Activated CD8-positive, alpha-beta memory T cell treated with anti-CD3 and anti-CD28 coated beads for 1 hour (primary cell): Measurements from ENCODE around the gene SCAF4.
"Not testable (repeated sequence)": the region's sequence is repeated elsewhere in the genome, so short reads cannot be mapped to it uniquely, and the experiment has no call there.

Experiments
- DNase-seq, 2 donors: peaks; one replicate each; pipeline ENCODE4 v3.0.0-alpha.2; 2020; ENCODE audit warnings: low read depth in 1 of 2; ENCODE audit errors: extremely low read depth in 1 of 2

Gene SCAF4

DNA sequence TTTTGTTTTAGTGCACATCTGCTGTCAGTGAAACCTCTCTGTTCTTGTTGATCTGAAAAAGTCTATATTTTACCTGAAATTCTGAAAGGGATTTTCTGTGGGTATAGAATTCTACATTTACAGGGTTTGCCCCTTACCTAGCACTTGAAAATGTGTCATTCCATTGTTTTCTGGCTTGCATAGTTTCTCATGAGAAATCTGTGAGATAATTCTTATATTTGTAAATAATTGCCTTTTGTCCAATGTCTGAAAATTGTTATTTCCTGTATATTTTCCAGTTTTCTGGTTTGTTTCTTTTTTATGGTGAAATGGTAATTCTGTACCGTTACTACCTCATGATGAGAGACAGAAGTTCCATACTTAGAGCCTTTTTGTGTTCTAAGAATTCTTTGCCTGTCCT lies 11.8 kb upstream of the SCAF4 start:
- no peak for DNase-seq

DNA sequence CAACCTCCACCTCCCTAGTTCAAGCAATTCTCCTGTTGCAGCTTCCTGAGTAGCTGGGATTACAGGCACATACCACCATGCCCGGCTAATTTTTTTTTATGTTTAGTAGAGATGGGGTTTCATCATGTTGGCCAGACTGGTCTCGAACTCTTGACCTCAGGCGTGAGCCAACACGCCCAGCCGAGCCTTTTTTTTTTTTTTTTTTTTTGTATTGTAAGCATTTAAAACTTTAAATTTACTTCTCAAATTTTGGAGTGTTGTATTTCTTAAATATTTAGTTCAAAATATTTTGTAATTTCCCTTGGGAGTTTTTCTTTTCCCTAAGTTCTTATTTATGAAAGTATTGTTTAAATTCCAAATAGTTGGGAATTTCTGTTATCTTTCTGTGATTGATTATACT lies 9.2 kb upstream of the SCAF4 start:
- DNase-seq: no peak

DNA sequence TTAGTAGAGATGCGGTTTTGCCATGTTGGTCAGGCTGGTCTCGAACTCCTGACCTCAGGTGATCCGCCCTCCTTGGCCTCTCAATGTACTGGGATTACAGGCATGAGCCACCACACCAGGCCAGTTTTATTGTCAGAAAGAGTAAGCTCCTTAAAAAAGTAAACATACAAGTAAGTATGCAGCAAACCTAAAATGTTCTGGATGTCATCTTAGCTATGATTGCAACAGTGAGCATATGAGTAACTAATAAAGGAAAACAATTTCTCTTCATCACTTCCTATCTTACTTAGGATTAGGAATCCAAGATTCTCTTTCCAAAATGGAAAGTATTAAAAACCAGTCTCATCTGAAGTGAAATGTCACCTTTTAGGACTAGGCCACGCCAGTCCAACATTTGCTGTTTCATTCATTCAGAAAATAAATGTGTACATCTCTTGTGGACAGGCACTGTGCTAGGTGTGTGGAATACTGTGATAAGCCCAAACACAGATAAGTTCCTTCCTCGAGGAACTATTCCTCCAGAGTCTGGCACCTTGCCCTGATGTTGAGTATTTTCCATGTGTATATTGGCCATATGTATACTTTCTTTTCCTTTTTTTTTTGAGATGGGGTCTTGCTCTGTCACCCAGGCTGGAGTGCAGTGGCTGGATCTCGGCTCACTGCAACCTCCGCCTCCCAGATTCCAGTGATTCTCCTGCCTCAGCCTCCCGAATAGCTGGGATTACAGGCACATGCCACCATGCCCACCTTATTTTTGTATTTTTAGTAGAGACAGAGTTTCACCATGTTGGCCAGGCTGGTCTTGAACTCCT lies 5.9 kb upstream of the SCAF4 start:
- DNase-seq: not testable (repeated sequence)

DNA sequence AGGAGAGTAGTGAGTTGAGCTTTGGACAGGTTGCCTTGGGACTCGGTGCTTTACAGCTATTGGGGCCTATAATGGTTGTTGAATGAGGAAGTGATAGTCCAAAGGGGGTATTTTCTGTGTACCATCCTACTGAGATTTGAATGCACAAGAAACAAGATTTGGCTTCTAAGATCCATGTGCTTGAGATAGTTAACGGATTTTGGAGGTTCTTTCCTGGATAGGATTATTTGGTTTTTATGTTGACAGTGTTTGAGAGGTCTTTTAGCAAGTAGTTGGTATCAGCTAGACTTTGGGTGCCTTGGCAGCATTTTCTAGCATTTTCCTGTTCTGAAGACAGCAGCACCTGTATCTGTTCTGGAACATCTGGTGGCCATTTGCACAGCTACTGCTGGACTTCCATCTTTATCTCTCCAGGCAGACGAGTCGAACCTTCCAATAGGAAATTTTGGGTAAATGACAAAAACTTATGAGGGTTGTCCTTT lies 3.6 kb upstream of the SCAF4 start:
- no peak for DNase-seq

DNA sequence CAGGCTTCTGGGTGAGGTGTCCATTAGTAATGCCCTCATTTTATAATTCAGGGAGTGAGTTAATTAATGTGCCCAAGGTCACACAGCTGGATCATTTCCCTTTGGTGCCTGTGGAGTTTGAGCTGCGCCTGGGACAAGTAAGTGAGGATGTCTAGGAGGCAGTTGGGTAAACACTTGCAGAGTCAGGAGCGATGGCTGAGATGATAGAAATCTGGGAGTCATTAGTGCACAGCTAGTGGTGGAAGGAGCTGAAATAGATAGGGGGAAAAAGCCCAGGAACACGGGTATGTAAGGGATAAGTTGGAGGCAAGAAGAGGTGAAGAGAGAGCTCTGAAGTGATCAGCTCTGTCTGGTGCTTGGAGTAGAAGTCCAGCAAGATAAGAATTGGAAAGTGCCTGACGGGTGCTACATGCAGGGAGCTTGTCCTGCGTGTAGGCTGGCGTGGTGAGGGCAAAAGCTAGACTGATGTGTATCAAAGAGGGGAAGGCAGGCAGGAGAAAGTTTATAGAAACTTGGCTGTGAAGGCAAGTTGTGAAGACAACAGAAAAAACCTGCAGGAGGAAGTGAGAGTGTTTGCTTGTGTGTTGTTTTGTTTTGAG lies 1.7 kb upstream of the SCAF4 start:
- no peak for DNase-seq

DNA sequence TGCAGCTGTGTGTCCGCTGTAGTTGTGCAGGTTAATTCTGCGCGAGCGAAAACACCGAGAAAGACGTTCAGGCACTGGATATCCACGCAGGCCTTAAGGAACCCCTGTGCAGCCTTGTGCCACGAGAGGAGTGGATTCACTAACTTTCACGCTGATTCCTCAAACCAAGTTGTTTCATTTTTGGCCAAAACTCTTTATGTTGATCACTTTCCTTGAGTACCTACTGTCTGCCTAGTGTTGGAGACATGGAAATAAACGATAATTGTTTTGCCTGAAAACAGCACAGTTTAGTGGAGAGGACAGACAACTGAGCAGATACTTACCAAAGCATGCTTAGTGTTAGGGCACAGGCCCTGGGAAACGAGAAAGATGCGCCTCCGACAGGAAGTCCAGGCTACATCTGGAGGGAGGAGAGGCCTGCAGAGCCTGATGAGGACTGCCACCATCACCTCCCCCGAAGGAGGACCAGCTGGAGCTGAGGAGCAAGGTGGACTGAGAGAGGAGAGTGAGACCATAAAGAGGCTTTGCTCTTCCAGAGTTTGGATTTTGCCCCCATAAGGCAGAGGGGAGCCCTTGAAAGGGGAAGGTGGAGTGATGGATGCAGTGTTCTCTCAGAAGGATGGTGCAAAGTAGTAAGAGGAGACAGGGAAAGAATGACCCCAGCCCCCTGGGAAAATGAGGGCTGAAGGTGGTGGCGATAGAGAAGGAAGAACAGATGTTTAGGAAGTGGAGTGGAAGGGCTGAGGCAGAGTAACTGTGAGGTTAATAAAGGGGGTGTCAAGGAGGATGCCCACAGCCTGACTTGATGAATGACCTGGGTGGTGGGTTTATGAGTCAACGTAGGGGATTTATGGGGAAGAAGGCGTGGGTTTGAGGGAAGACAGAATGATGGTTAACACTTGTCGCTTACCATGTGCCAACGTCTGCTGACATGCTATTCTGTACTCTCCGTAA lies 956 bp upstream of the SCAF4 start:
- DNase-seq: no peak

DNA sequence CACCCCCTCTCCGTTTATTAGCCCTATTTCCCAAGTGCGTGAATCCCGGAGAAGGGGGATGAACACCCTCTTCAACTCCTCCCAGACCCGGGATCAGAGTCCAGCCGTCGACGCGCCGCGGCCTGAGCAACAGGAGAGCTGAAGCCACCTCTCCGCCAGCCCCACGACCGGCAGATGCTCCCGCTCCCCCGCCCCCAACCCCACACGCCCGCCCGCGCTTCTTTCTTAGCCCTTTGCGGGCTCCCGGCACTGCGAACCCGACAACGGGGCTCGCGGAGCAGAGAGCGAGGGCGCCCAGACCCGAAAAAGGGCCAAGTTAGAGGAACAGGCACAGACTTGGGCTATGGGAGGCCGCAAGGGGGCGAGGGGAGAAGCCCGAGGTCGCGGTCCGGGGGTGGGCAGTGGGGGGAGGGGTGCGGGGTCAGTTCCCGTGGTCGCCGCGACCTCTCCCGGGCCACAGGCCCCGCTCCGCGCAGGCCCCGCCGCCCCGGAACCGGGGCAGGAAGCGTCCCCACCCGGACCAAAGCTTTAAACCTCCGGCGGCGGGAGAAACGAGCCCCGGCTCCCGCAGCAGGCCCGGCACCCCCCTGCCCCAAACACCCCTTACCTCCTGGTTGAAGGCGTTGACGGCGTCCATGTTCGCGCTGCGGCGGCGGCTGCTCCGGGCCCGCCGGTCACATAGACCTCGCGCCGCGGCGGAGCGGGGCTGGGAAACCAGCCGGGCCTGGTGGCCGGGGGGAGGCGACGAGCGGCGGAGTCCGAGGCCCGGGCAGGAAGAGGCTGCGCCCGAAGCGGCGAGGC lies 662 bp downstream of the SCAF4 start:
- DNase-seq: peak in 1 of 2 donors; percentile 29

DNA sequence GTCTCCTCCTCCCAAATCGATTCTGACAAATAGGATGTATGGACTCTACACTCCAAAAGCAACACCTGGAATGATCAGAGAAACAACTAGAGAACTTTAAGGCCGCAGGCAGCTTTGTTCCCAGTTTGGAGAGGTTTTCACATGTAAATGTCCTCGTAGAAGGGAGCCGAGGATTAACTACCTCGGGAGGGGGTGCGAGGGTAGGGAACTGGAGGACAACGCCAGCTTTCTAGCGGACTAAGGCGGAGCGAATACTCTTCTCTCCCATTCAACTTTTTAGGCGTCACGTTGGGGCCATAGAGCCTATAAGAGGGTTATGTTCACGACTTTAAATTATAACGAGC lies 1.2 kb downstream of the SCAF4 start:
- DNase-seq: no peak

GRCh38 chr21:31729622-31730343 lies 2.1 kb downstream of the SCAF4 start:
- DNase-seq: no peak

DNA sequence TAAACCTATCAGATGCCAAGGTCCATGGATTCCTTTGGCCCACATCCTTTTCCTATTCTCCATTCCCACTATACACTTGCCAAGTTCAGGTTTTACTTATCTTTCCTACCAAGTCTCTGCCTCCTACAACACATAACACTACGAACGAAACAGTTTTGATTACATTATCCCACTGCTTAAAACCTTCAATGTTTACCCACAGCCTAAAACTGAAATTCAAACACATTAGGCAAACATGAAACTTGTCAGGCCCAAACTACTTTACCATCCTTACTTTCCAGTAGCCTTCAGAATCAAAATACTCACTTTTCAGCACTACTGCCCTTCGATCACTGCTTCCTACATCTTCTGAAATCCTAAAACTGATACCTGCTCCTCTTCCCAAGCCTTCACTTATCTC lies 3.0 kb downstream of the SCAF4 start:
- no peak for DNase-seq

DNA sequence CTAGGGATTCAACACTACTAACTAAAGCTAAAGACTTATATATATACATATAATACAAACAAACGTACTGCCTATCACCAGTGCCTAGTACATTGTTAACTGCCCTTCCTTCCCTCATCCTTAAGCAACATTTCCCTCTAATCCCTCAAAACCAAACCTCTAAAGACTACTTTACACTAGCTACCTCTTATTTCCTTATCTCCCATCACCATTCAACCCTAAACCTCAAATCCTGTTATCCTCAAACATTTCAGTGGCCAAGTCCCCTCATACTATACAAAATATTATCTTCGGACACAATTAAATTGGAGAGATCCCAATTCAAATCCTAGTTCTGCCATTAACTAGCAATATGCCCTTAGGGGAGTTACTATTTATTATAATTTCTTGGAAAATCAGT lies 3.7 kb downstream of the SCAF4 start:
- no peak for DNase-seq

GRCh38 chr21:31727181-31727580 lies 4.7 kb downstream of the SCAF4 start:
- DNase-seq: no peak

DNA sequence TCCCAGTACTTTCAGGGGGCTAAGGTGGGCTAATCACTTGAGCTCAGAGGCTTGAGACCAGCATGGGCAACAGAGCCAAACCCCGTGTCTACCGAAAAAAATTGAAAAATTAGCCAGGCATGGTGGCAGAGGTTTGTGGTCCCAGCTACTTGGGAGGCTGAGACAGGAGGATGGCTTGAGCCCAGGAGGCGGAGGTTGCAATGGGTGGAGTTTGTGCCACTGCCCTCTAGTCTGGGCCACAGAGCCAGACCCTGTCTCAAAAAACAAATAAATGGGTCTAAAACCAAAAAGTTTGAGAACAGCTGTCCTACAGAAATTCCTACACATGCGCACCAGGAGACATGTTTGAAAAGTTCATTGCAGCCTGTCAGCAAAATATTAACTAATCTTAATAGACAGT lies 5.5 kb downstream of the SCAF4 start:
- no peak for DNase-seq

GRCh38 chr21:31725202-31725839 lies 6.6 kb downstream of the SCAF4 start:
- DNase-seq: no peak

GRCh38 chr21:31724552-31724951 lies 7.4 kb downstream of the SCAF4 start:
- no peak for DNase-seq

DNA sequence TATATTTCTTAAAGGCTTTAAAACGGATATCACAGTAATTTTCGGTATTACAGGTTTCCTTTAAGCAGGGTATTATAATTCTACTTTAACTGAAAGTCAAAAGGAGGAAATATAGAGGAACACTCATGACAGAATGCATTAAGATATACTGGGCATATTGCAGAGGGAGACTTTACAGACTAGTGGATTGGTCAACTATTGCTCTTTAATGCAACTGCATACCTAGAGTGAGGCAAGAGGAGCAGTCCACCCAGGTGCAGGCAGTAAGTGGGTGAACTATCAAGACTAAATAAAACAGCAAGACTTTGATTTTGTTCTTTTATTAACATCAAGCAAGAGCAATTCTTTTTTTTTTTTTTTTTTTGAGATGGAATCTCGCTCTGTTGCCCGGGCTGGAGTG lies 10.5 kb downstream of the SCAF4 start:
- DNase-seq: no peak

DNA sequence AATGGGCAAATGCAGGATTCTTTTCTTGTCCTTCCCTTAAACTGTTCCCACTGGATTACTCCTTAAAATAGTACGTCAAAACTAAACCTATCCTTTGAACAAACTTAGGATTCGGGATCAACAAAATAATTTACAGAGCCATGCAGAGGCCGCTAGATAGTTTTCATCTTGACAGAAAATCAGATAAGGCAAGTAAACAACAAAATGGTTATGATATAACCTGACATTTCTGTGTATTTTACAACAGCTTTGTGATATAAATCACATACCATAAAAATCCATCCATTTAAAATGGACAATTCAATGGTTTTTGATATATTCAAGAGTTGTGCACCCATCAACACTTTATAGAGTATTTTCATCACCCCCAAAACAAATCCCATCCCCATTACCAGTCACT lies 11.2 kb downstream of the SCAF4 start:
- no peak for DNase-seq

DNA sequence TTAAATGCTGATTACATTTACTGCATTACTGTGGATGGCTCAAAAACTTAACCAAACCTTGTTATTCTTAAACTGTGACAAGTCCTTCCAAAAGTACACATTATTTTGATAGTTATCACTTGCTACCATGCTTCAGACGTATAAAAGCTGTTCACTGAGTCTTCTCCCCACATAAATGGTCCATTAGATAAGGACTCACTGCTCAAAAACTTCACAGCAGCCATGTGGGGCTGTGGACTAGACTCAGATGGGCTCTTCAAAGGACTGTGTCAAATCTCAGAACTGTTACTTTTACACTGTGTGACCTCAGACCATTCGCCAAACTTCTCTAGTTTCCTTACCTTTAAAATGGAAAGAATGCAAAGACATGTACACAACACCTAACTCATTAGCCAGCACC lies 11.6 kb downstream of the SCAF4 start:
- no peak for DNase-seq

- no peak for DNase-seq
Measured at GRCh38 chr21:31716106-31716505, 15.8 kb downstream of the SCAF4 start.
